H9 (cell line): Measurements from ENCODE around the gene MID1. TPM values are rescaled to one million over a fixed set of nuclear protein-coding genes. Genes with fewer than 3 reads are reported as not detected.

Experiments
- DNase-seq: peaks from one replicate; pipeline ENCODE4 v3.0.0-alpha.2; 2017
- H2AFZ ChIP-seq: one replicate; pipeline ENCODE4 v1.6.1; 2013; ENCODE audit warnings: mild to moderate bottlenecking, low read length, control low read depth, moderate library complexity
- H2AK5ac ChIP-seq: 2 replicates; pipeline ENCODE4 v1.6.1; 2013; ENCODE audit warnings: low read length, control low read depth, mixed read lengths; ENCODE audit not compliant: insufficient read length
- H2BK120ac ChIP-seq: one replicate; pipeline ENCODE4 v1.6.1; 2013; ENCODE audit warnings: low read depth, mild to moderate bottlenecking, low read length, control low read depth, inconsistent platforms; ENCODE audit not compliant: poor library complexity, severe bottlenecking
- H2BK12ac ChIP-seq: 2 replicates; pipeline ENCODE4 v1.6.1; 2013; ENCODE audit warnings: low read length, control low read depth, mixed read lengths, low read depth; ENCODE audit not compliant: insufficient read length
- H2BK15ac ChIP-seq: 2 replicates; pipeline ENCODE4 v1.6.1; 2013; ENCODE audit warnings: low read depth, low read length, control low read depth
- H2BK20ac ChIP-seq: one replicate; pipeline ENCODE4 v1.6.1; 2013; ENCODE audit warnings: low read depth, mild to moderate bottlenecking, low read length, control low read depth, inconsistent platforms; ENCODE audit not compliant: poor library complexity, severe bottlenecking
- H2BK5ac ChIP-seq: 2 replicates; pipeline ENCODE4 v1.6.1; 2013; ENCODE audit warnings: low read length, control low read depth, mixed read lengths; ENCODE audit not compliant: insufficient read length
- H3K14ac ChIP-seq: 2 replicates; pipeline ENCODE4 v1.6.1; 2013; ENCODE audit warnings: low read length, control low read depth; ENCODE audit not compliant: insufficient read depth
- H3K18ac ChIP-seq: 2 replicates; pipeline ENCODE4 v1.6.1; 2013; ENCODE audit warnings: low read depth, mild to moderate bottlenecking, mixed read lengths, low read length, control low read depth; ENCODE audit not compliant: insufficient read length
- H3K23ac ChIP-seq: 2 replicates; pipeline ENCODE4 v1.6.1; 2013; ENCODE audit warnings: low read length, control low read depth, mixed read lengths, low read depth; ENCODE audit not compliant: insufficient read length
- H3K23me2 ChIP-seq: 2 replicates; pipeline ENCODE4 v1.6.1; 2013; ENCODE audit warnings: low read depth, mild to moderate bottlenecking, mixed read lengths, low read length, control low read depth; ENCODE audit not compliant: insufficient read length, poor library complexity, severe bottlenecking
- H3K27ac ChIP-seq: 2 replicates; pipeline ENCODE4 v1.5.1; 2013; ENCODE audit warnings: low read length, control low read depth, mixed read lengths, low read depth; ENCODE audit not compliant: insufficient read length
- H3K27me3 ChIP-seq: 2 replicates; pipeline ENCODE4 v1.6.1; 2013; ENCODE audit warnings: low read length, control low read depth, inconsistent platforms; ENCODE audit not compliant: insufficient read depth
- H3K4ac ChIP-seq: 2 replicates; pipeline ENCODE4 v1.6.1; 2013; ENCODE audit warnings: low read depth, mild to moderate bottlenecking, control low read depth, inconsistent platforms, low read length, moderate library complexity
- H3K4me1 ChIP-seq: 2 replicates; pipeline ENCODE4 v1.6.1; 2013; ENCODE audit warnings: low read length, control low read depth, inconsistent platforms; ENCODE audit not compliant: insufficient read depth
- H3K4me2 ChIP-seq: 2 replicates; pipeline ENCODE4 v1.6.1; 2013; ENCODE audit warnings: low read length, control low read depth, mixed read lengths; ENCODE audit not compliant: insufficient read length, insufficient read depth
- H3K56ac ChIP-seq: 2 replicates; pipeline ENCODE4 v1.6.1; 2013; ENCODE audit warnings: low read depth, mild to moderate bottlenecking, mixed read lengths, low read length, control low read depth; ENCODE audit not compliant: insufficient read length
- H3K79me1 ChIP-seq: 2 replicates; pipeline ENCODE4 v1.6.1; 2013; ENCODE audit warnings: low read depth, mild to moderate bottlenecking, moderate library complexity, low read length, control low read depth, inconsistent platforms; ENCODE audit not compliant: insufficient read depth, poor library complexity, severe bottlenecking
- H3K79me2 ChIP-seq: 2 replicates; pipeline ENCODE4 v1.6.1; 2013; ENCODE audit warnings: low read length, control low read depth, inconsistent platforms; ENCODE audit not compliant: insufficient read depth
- H3K9ac ChIP-seq: 2 replicates; pipeline ENCODE4 v1.6.1; 2013; ENCODE audit warnings: low read length, control low read depth, mixed read lengths; ENCODE audit not compliant: insufficient read length; ENCODE audit errors: extremely low read depth
- H3K9me3 ChIP-seq: one replicate; pipeline ENCODE4 v1.6.1; 2013; ENCODE audit warnings: low read depth, low read length, inconsistent platforms; ENCODE audit not compliant: control insufficient read depth
- H3T11ph ChIP-seq: one replicate; pipeline ENCODE4 v1.6.1; 2013; ENCODE audit warnings: mild to moderate bottlenecking, low read length, control low read depth, inconsistent platforms
- H4K20me1 ChIP-seq: one replicate; pipeline ENCODE4 v1.6.1; 2013; ENCODE audit not compliant: control insufficient read depth, insufficient read length, insufficient read depth
- H4K5ac ChIP-seq: 2 replicates; pipeline ENCODE4 v1.6.1; 2013; ENCODE audit warnings: low read depth, mild to moderate bottlenecking, mixed read lengths, low read length, control low read depth; ENCODE audit not compliant: insufficient read length
- H4K8ac ChIP-seq: replicated peaks from 2 replicates; pipeline ENCODE4 v1.6.1; 2013; ENCODE audit warnings: low read length, control low read depth, mixed read lengths, low read depth; ENCODE audit not compliant: insufficient read length
- H4K91ac ChIP-seq: 2 replicates; pipeline ENCODE4 v1.6.1; 2013; ENCODE audit warnings: low read depth, mild to moderate bottlenecking, moderate library complexity, mixed read lengths, low read length, control low read depth; ENCODE audit not compliant: insufficient read length
- H3K27ac Mint-ChIP-seq, 3 experiments: 2 replicates in 2 of 3; 3 replicates in 1 of 3; pipeline ENCODE4 v1.8.0; 2020 to 2021; ENCODE audit warnings: mixed read lengths in 3 of 3, mild to moderate bottlenecking in 1 of 3, moderate library complexity in 1 of 3
- H3K27me3 Mint-ChIP-seq: 2 replicates; pipeline ENCODE4 v1.8.0; 2021; ENCODE audit warnings: low read depth, mild to moderate bottlenecking, moderate library complexity, mixed read lengths
- H3K36me3 Mint-ChIP-seq, 3 experiments: 2 replicates in 2 of 3; 3 replicates in 1 of 3; pipeline ENCODE4 v1.8.0; 2020 to 2021; ENCODE audit warnings: low read depth in 3 of 3, mixed read lengths in 3 of 3; ENCODE audit not compliant: insufficient read depth in 1 of 3
- H3K4me1 Mint-ChIP-seq, 2 experiments: 2 replicates each; pipeline ENCODE4 v1.8.0; 2020; ENCODE audit warnings: mixed read lengths in 2 of 2
- H3K4me3 Mint-ChIP-seq, 2 experiments: 2 replicates in 1 of 2; 3 replicates in 1 of 2; pipeline ENCODE4 v1.8.0; 2020 to 2021; ENCODE audit warnings: mild to moderate bottlenecking in 2 of 2, mixed read lengths in 2 of 2, moderate library complexity in 1 of 2
- H3K9me3 Mint-ChIP-seq, 2 experiments: 2 replicates in 1 of 2; 3 replicates in 1 of 2; pipeline ENCODE4 v1.8.0; 2020; ENCODE audit warnings: mild to moderate bottlenecking in 2 of 2, mixed read lengths in 2 of 2, moderate library complexity in 1 of 2
- WGBS: extraction: QIAGEN DNeasy Blood & Tissue Kit; methylation state at CpG from one replicate; pipeline ENCODE4 v1.1.7; 2013; ENCODE audit warnings: missing lambda C conversion rate, low lambda C conversion rate, mixed read lengths; ENCODE audit not compliant: insufficient read length; ENCODE audit errors: extremely low coverage; 5-methylcytosine and 5-hydroxymethylcytosine counted together
- total RNA-seq: library from RNA; stranded (reverse); gene quantifications from 2 replicates; pipeline ENCODE4 v1.2.1, GENCODE V29; 2021
- TF ChIP-seq, protein P1 (sequence below): fragments of 200-600 bp; sonication (generic); conservative IDR thresholded peaks from 3 replicates; pipeline ENCODE4 v1.8.0; 2021; ENCODE audit warnings: antibody characterized with exemption, mild to moderate bottlenecking

Gene MID1
- total RNA-seq, 1 experiment from 2014 or later: 32.9 TPM

DNA sequence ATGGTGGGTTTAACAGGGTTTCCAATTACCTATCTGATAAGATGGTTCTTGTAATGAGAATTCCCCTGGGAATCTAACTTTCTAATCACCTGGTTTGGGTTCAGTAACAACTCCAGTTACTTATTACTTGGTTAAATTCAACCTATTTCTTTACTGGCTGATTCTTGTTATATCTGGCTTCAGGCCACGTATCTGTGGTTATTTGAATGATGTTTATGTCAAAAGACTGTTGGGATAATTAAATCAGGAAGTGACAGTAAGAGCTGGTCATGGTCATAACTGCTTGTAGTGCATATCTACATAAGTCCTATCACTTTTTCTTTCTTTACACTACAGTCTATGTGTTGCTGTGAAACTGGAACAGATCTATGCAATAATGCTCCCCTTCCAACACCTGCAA is 108.1 kb downstream of the MID1 start:
- TF ChIP-seq, protein P1, sequence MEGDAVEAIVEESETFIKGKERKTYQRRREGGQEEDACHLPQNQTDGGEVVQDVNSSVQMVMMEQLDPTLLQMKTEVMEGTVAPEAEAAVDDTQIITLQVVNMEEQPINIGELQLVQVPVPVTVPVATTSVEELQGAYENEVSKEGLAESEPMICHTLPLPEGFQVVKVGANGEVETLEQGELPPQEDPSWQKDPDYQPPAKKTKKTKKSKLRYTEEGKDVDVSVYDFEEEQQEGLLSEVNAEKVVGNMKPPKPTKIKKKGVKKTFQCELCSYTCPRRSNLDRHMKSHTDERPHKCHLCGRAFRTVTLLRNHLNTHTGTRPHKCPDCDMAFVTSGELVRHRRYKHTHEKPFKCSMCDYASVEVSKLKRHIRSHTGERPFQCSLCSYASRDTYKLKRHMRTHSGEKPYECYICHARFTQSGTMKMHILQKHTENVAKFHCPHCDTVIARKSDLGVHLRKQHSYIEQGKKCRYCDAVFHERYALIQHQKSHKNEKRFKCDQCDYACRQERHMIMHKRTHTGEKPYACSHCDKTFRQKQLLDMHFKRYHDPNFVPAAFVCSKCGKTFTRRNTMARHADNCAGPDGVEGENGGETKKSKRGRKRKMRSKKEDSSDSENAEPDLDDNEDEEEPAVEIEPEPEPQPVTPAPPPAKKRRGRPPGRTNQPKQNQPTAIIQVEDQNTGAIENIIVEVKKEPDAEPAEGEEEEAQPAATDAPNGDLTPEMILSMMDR: no peak
- Mint-ChIP-seq H3K4me3 (no peak overlapping the region), H3K27ac (no peak overlapping the region), H3K9me3 (peaks cover 16 to 27% of the 10 kb centered on the region in 2 experiments), H3K4me1 (peaks cover 25 to 32% of the 10 kb centered on the region in 2 experiments), H3K27me3 (no peaks in the 10 kb centered on the region; the same call in 1 of the 2 replicates), H3K36me3 (peaks cover 4 to 15% (median 9%) of the 10 kb centered on the region in 3 experiments; a peak in 6 of 7 replicates)
- Histone ChIP-seq H2BK12ac (no peak overlapping the region), H3K27me3 (no peaks in the 10 kb centered on the region), H3K14ac (no peak overlapping the region), H3K23me2 (no peaks in the 10 kb centered on the region), H2AK5ac (no peak overlapping the region), H2AFZ (no peak overlapping the region), H4K8ac (no peak overlapping the region), H3K18ac (no peak overlapping the region), H3K56ac (no peak overlapping the region), H4K20me1 (no peaks in the 10 kb centered on the region), H2BK5ac (no peak overlapping the region), H3K9ac (no peak overlapping the region), H2BK120ac (no peak overlapping the region), H3K4me1 (peaks cover 17% of the 10 kb centered on the region), H3K27ac (no peak overlapping the region), H3K9me3 (no peaks in the 10 kb centered on the region), H3K4me2 (no peak overlapping the region), H2BK20ac (no peak overlapping the region), H2BK15ac (no peak overlapping the region), H4K5ac (no peak overlapping the region), H3T11ph (no peak overlapping the region), H3K79me1 (no peaks in the 10 kb centered on the region), H3K79me2 (0 out of 2 replicates have a peak, but pooled peaks cover 2% of the 10 kb centered on the region), H3K4ac (no peak overlapping the region), H4K91ac (no peak overlapping the region), H3K23ac (no peak overlapping the region)
- WGBS: no CpG with 5 or more reads among the region's 1 CpG
- DNase-seq: no peak
